ENCODE data around the gene MAPKAP1. TPM values are rescaled to one million over a fixed set of nuclear protein-coding genes. Genes with fewer than 3 reads are reported as not detected.
"Not testable (repeated sequence)": the region's sequence is repeated elsewhere in the genome, so short reads cannot be mapped to it uniquely, and the experiment has no call there.

The MAPKAP1 gene
- total and polyA plus RNA-seq, 2 experiments from 2014 or later = 68.4 to 98.5 TPM

- TF ChIP-seq REST (IDR thresholded peaks at IDR 0.05; ENCODE audit: unreplicated experiment) (no peak), EZH2 (IDR thresholded peaks at IDR 0.05; ENCODE audit: low read depth, unreplicated experiment) (no peak), ETS1 (IDR thresholded peaks at IDR 0.05) (no peak), CREB1 (CRISPR knock-in tag; IDR thresholded peaks at IDR 0.05; ENCODE audit: low read depth) (no peak), STAT1 (IDR thresholded peaks at IDR 0.05; ENCODE audit: unreplicated experiment) (no peak), JUNB (IDR thresholded peaks at IDR 0.05; ENCODE audit: unreplicated experiment) (no peak), CTCF (conservative IDR thresholded peaks at IDR 0.05; ENCODE audit: low read depth in 2 of 2) (no peak)
These were observed 10.8 kb downstream of the MAPKAP1 start (continued) for GRCh38 chr9:125696106-125696647.

- DNase-seq (ENCODE audit: low spot score); H3K27me3 Mint-ChIP-seq (ENCODE audit: insufficient read depth, low read depth, poor library complexity); H3F3A ChIP-seq (replicated peaks; ENCODE audit: low read depth); H3K9me3 Mint-ChIP-seq; H3K36me3 ChIP-seq (ENCODE audit: insufficient read depth); H4K20me1 ChIP-seq (replicated peaks; ENCODE audit: insufficient read depth); H3K9me2 ChIP-seq (ENCODE audit: insufficient read depth); H2AFZ ChIP-seq; H3K4me3 Mint-ChIP-seq; H3K27me3 ChIP-seq (ENCODE audit: insufficient read depth); H3K4me3 ChIP-seq; H3K36me3 Mint-ChIP-seq (ENCODE audit: low read depth); ATAC-seq: not testable (repeated sequence)
- peaks cover 86% of the 10 kb centered on the region for H3K79me2 ChIP-seq (replicated peaks; ENCODE audit: insufficient read depth)
- H3K27ac ChIP-seq (ENCODE audit: low read depth) = peak overlapping the region; percentile 91
- H3K4me1 ChIP-seq (ENCODE audit: insufficient read depth) = peaks cover 24% of the 10 kb centered on the region
- H3K4me2 ChIP-seq = peak overlapping the region; percentile 3; the same call in 1 of the 2 replicates
- Mint-ChIP-seq H3K27ac (peak overlapping the region; percentile 78; the same call in 1 of the 2 replicates), H3K4me1 (peaks cover 51% of the 10 kb centered on the region)
These were observed 11.5 kb downstream of the MAPKAP1 start for GRCh38 chr9:125695548-125695947.

Data from GM23338 (cell line).